NCI-H345 treated with DMSO at 0.1 percent for 48 hours (cell line): Measurements from ENCODE around the gene STX2.
A peak's percentile ranks its signal among the peaks of the same experiment; 100 is the strongest.
"Not testable (repeated sequence)": the region's sequence is repeated elsewhere in the genome, so short reads cannot be mapped to it uniquely, and the experiment has no call there.

Experiments
- DNase-seq: peaks from one replicate; lab custom pipeline; 2025; ENCODE audit not compliant: unreplicated experiment; lab: John Stamatoyannopoulos, UW

The STX2 gene

DNA sequence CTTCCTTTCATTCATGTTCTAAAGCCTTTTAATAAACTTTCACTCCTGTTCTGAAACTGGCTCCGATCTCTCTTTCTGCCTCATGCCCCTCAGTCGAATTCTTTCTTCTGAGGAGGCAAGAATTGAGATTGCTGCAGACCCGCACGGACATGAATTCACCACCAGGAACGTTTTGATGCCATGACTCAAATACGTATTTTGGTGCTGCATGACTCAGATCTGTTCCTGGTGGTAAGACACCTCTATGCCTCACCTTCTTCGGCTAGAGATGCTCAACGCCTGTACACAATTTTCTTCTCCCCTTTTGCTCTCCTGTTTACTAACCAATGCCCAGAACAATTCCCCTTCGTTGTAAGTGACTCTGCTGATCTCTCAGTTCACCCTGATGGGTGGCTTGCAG, 70.9 kb downstream of the STX2 start:
- no peak for DNase-seq

DNA sequence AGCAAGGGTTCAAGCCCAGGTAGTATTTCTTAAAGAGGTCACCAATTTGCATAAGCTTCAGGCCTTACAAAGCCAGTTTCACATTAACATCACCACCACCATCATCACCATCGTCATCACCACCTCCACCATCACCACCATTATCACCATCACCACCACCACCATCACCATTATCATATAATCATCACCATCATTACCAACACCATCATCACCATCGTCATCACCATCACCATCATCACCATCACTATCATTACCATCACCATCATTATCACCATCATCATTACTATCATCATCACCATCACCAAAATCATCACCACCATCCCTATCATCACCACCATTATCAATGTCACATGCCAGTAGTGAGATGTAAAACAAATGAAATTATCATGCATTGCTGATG, 72.6 kb downstream of the STX2 start:
- no peak for DNase-seq

- no peak for DNase-seq
Measured at GRCh38 chr12:130765186-130765659, 73.8 kb downstream of the STX2 start.

- no peak for DNase-seq
Measured at GRCh38 chr12:130764475-130765185, 74.4 kb downstream of the STX2 start.

GRCh38 chr12:130764073-130764472, 75.0 kb downstream of the STX2 start:
- DNase-seq, result no peak

GRCh38 chr12:130762319-130762675, 76.8 kb downstream of the STX2 start:
- DNase-seq, result no peak

- DNase-seq, result no peak
Measured at GRCh38 chr12:130761537-130762318, 77.3 kb downstream of the STX2 start.

GRCh38 chr12:130754234-130754901, 84.7 kb downstream of the STX2 start:
- DNase-seq, result no peak

GRCh38 chr12:130752692-130753230, 86.3 kb downstream of the STX2 start:
- DNase-seq, result peak; percentile 19

GRCh38 chr12:130752037-130752436, 87.0 kb downstream of the STX2 start:
- DNase-seq, result not testable (repeated sequence)

DNA sequence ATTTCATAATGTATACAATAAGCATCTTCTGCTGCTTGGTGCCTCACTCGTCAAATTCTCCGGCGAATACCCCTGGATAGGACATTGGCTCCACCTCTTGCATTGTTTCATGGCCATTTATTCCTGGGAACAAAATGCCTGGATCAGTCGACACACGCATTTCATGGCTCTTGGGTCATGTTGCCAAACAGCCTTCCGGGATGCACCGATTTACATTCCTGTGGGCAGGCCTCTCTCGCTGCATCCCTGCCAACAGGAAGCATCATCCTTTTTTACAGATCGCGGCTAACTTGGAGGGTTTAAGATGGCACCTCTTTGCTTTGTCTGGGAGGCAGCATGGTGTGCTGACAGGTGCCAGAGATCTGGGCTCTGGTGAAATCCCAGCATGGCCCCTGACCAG, 90.3 kb downstream of the STX2 start:
- DNase-seq, result no peak

GRCh38 chr12:130747867-130748740, 90.9 kb downstream of the STX2 start:
- DNase-seq, result peak; percentile 37

DNA sequence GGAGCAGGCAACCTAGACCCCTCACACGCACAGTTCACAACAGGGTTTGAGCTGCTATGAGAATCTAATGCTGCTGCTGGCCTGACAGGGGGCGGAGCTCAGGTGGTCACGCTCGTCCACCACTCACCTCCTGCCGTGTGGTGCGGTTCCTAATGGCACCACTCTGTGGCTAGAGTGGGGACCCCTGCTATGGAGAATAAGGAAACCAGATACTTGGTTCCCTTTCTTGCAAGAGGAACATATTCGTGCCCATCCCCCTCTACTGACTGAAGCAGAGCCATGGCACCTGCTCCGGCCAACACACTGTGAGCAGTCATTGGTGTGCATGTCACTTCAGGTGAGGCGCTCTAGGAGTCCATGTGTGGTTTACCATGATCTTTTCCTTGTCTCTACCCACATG, 92.5 kb downstream of the STX2 start:
- DNase-seq, result no peak

DNA sequence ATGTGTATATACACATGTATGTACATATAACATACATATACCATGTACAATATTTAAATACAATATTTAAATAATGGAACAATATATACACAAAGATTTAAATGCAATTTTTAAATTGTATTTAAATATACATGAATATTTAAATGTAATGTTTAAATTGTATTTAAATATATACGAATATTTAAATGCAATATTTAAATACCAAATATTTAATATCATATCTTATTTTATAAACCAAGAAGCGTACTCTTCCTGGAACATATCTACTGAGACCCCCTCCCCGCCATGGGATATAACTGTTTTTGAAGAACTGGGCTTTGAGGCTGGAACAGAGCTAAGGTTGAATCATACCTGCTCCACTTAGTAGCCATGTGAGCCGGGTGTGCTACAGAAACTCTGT, 93.1 kb downstream of the STX2 start:
- DNase-seq, result no peak

DNA sequence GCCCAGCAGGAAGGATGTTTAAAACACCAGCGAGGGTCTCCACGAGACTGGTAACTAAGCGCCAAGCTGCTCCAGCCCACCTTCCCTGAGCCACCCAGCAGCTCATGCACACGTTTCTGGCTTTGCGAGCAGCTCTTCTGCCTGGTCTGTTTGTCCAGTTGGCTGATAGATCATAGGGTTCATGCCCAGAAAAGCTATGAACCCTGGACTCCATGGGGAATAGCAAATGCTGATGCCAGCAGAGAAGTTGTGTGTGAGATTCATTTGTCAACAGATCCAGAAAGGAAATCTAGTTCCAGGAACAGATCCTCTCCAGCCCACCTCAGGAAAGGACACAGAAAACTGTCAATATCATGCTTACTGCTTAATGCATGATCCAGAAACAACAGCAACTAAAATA, 94.8 kb downstream of the STX2 start:
- DNase-seq, result no peak

- no peak for DNase-seq
Measured at GRCh38 chr12:130743606-130744005, 95.4 kb downstream of the STX2 start.

GRCh38 chr12:130743176-130743575, 95.9 kb downstream of the STX2 start:
- no peak for DNase-seq

- no peak for DNase-seq
Measured at GRCh38 chr12:130742716-130743115, 96.3 kb downstream of the STX2 start.

- DNase-seq, result no peak
Measured at GRCh38 chr12:130742112-130742511, 96.9 kb downstream of the STX2 start.
